WTC11 (cell line): Measurements from ENCODE around the gene SLC9A3.

ENCODE experiments used
- ZBTB43 ChIP-seq: sonication (generic); formaldehyde crosslinking; IDR thresholded peaks from 2 replicates; pipeline ENCODE4 v1.8.1; 2023; ENCODE audit warnings: mild to moderate bottlenecking, missing genetic modification reagents
- TF ChIP-seq, protein P1 (sequence below): fragments of 200-600 bp; IDR thresholded peaks from 2 replicates; pipeline ENCODE4 v1.8.0; 2022; ENCODE audit warnings: antibody characterized with exemption
- TF ChIP-seq, protein P2 (sequence below): sonication (generic); formaldehyde crosslinking; IDR thresholded peaks from 2 replicates; pipeline ENCODE4 v1.8.1; 2023; ENCODE audit warnings: mild to moderate bottlenecking, moderate library complexity, missing genetic modification reagents

DNA sequence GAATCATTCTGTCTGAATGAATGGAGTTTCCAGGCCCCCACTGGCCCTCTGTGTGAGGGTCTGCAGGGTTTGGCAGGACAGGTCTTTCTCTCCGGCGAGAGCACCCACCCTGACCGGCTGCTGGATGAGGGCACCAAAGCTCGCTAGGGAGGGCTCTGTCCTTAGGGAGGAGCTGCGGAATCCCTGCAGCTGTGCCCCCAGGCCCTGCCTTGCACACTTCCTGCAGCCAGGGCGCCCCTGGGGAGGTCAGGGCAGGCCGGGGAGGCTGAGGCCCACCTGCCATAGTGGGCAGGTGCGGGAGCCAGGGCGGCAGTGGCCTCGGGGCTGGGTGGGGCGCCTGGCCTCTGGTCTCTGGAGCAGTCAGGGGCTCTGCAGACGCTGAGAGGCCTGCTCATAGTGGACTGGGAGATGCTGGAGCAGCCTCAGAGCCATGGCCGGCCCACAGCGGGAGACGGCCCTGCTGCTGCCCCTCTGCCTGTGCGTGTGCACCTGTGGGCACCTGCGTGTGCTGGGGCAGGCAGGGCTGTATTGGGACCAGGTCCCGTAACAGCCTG is 45.2 kb downstream of the SLC9A3 start:
- TF ChIP-seq, protein P1, sequence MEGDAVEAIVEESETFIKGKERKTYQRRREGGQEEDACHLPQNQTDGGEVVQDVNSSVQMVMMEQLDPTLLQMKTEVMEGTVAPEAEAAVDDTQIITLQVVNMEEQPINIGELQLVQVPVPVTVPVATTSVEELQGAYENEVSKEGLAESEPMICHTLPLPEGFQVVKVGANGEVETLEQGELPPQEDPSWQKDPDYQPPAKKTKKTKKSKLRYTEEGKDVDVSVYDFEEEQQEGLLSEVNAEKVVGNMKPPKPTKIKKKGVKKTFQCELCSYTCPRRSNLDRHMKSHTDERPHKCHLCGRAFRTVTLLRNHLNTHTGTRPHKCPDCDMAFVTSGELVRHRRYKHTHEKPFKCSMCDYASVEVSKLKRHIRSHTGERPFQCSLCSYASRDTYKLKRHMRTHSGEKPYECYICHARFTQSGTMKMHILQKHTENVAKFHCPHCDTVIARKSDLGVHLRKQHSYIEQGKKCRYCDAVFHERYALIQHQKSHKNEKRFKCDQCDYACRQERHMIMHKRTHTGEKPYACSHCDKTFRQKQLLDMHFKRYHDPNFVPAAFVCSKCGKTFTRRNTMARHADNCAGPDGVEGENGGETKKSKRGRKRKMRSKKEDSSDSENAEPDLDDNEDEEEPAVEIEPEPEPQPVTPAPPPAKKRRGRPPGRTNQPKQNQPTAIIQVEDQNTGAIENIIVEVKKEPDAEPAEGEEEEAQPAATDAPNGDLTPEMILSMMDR: no peak
- TF ChIP-seq ZBTB43: no peak
- TF ChIP-seq, protein P2, sequence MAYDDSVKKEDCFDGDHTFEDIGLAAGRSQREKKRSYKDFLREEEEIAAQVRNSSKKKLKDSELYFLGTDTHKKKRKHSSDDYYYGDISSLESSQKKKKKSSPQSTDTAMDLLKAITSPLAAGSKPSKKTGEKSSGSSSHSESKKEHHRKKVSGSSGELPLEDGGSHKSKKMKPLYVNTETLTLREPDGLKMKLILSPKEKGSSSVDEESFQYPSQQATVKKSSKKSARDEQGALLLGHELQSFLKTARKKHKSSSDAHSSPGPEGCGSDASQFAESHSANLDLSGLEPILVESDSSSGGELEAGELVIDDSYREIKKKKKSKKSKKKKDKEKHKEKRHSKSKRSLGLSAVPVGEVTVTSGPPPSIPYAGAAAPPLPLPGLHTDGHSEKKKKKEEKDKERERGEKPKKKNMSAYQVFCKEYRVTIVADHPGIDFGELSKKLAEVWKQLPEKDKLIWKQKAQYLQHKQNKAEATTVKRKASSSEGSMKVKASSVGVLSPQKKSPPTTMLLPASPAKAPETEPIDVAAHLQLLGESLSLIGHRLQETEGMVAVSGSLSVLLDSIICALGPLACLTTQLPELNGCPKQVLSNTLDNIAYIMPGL (CRISPR knock-in tag): no peak
